ENCODE data around the gene TEX36.

DNA sequence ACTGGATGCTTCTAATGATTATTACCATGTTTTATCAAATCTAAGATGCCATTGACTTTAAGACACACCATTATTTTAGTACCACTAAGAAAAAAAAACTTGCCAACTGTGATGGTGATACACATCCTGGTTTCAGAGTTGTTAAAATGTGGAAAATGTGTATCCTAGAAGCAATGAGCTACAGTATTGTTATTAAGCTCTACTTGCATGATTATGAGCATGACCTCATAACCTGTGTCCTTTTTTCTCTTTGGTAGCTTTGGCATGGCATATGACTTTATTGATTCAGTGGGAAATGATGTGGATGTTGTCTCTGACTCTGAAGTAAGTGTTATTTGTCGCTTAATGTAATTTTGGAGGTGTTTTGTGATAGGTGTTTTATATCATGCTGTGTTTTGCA, 39.8 kb upstream of the TEX36 start:
- TF ChIP-seq, protein P1, sequence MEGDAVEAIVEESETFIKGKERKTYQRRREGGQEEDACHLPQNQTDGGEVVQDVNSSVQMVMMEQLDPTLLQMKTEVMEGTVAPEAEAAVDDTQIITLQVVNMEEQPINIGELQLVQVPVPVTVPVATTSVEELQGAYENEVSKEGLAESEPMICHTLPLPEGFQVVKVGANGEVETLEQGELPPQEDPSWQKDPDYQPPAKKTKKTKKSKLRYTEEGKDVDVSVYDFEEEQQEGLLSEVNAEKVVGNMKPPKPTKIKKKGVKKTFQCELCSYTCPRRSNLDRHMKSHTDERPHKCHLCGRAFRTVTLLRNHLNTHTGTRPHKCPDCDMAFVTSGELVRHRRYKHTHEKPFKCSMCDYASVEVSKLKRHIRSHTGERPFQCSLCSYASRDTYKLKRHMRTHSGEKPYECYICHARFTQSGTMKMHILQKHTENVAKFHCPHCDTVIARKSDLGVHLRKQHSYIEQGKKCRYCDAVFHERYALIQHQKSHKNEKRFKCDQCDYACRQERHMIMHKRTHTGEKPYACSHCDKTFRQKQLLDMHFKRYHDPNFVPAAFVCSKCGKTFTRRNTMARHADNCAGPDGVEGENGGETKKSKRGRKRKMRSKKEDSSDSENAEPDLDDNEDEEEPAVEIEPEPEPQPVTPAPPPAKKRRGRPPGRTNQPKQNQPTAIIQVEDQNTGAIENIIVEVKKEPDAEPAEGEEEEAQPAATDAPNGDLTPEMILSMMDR (IDR thresholded peaks at IDR 0.05) = no peak
- TF ChIP-seq EZH2phosphoT487 (IDR thresholded peaks at IDR 0.05) = no peak
